Lung (tissue), 12 donors: ENCODE results near the gene SLC41A2. TPM values are rescaled to one million over a fixed set of nuclear protein-coding genes. Genes with fewer than 3 reads are reported as not detected.
A peak's percentile ranks its signal among the peaks of the same experiment; 100 is the strongest.

Experiments used
- ATAC-seq: fragments of 200-7000 bp; cut with Tn5 transposase; one replicate; pipeline ENCODE4 v1.9.1; 2020; ENCODE audit warnings: moderate number of reproducible peaks; ENCODE audit not compliant: insufficient read depth, low FRiP score
- DNase-seq, 3 donors: peaks; one replicate each; pipeline ENCODE4 v3.0.0-alpha.2; 2013 to 2017
- H3K27ac ChIP-seq, 2 donors: one replicate each; pipeline ENCODE4 v1.5.1; 2013; ENCODE audit warnings: mild to moderate bottlenecking in 2 of 2, moderate library complexity in 2 of 2, control low read depth in 1 of 2, inconsistent platforms in 1 of 2, low read depth in 1 of 2, low read length in 1 of 2
- H3K27me3 ChIP-seq, 3 donors: one replicate each; pipeline ENCODE4 v1.5.1; 2013; ENCODE audit warnings: low read length in 2 of 3; ENCODE audit not compliant: control insufficient read depth in 3 of 3, insufficient read depth in 3 of 3
- H3K36me3 ChIP-seq, 4 donors: one replicate each; pipeline ENCODE4 v1.5.1; 2013; ENCODE audit warnings: low read length in 4 of 4, mild to moderate bottlenecking in 1 of 4, moderate library complexity in 1 of 4; ENCODE audit not compliant: control insufficient read depth in 4 of 4, insufficient read depth in 4 of 4
- H3K4me1 ChIP-seq, 5 donors: one replicate each; pipeline ENCODE4 v1.5.1; 2013; ENCODE audit warnings: low read length in 5 of 5, mild to moderate bottlenecking in 2 of 5, moderate library complexity in 1 of 5; ENCODE audit not compliant: control insufficient read depth in 5 of 5, insufficient read depth in 5 of 5
- H3K4me3 ChIP-seq: one replicate; pipeline ENCODE4 v1.5.1; 2013; ENCODE audit warnings: mild to moderate bottlenecking, control low read depth, moderate library complexity
- H3K9ac ChIP-seq, 2 donors: one replicate each; pipeline ENCODE4 v1.5.1; 2013; ENCODE audit warnings: low read length in 2 of 2, control low read depth in 1 of 2; ENCODE audit not compliant: insufficient read depth in 1 of 2
- H3K9me3 ChIP-seq, 4 donors: one replicate each; pipeline ENCODE4 v1.5.1; 2013; ENCODE audit warnings: low read length in 3 of 4, mild to moderate bottlenecking in 1 of 4, moderate library complexity in 1 of 4; ENCODE audit not compliant: control insufficient read depth in 4 of 4, insufficient read depth in 3 of 4
- CTCF ChIP-seq: IDR thresholded peaks from 2 replicates; pipeline ENCODE4 v1.5.1; 2012; ENCODE audit warnings: mild to moderate bottlenecking; ENCODE audit errors: control extremely low read depth, extremely low read depth
- WGBS, 2 donors: extraction: QIAGEN DNeasy Blood & Tissue Kit; methylation state at CpG; one replicate each; pipeline ENCODE4 v1.1.7; 2013; 5-methylcytosine and 5-hydroxymethylcytosine counted together
- polyA plus RNA-seq, 2 donors: library from polyadenylated mRNA; stranded (reverse); fragments of 200-250 nt; gene quantifications; one replicate each; pipeline ENCODE4 v1.2.1, GENCODE V29; 2013
- total RNA-seq, 2 donors: library from RNA; depleted of rRNA in 1 of 2; stranded (reverse); fragments of >200 nt in 1 of 2; gene quantifications; one replicate each; pipeline ENCODE4 v1.2.1, GENCODE V29; 2014 to 2021
- donor health status: control.
- donor health status: control.
- donor health status: Bipolar disorder and iron deficiency.
- donor health status: healthy.
- donor health status: DM: yes; HTN: yes; CAD: no.

SLC41A2 gene
- total and polyA plus RNA-seq, 4 donors = 6.2 to 64.7 (median 24.7) TPM

- Histone ChIP-seq H3K27ac (peak overlapping the region in 1 of 2 donors; percentile 72), H3K9ac (peak overlapping the region in 1 of 2 donors; percentile 58), H3K27me3 (peaks cover 0 to 40% (median 15%) of the 10 kb centered on the region in 3 donors), H3K9me3 (no peaks in the 10 kb centered on the region), H3K36me3 (no peaks in the 10 kb centered on the region), H3K4me3 (no peak overlapping the region), H3K4me1 (peaks cover 0 to 25% (median 5%) of the 10 kb centered on the region in 5 donors)
- ATAC-seq (no peak), DNase-seq (peak in 1 of 3 donors; percentile 14)
- 53 to 55% methylated on average over 14 of the region's 14 CpGs for WGBS, 2 donors
- TF ChIP-seq CTCF = no peak
Observed at GRCh38 chr12:104958805-104959334, 780 bp upstream of the SLC41A2 start.

GRCh38 chr12:104957719-104958000 is 430 bp downstream of the SLC41A2 start:
- H3K9ac ChIP-seq = no peak overlapping the region
- peaks cover 0 to 43% (median 21%) of the 10 kb centered on the region in 3 donors for H3K27me3 ChIP-seq
- WGBS, 2 donors = 1% methylated on average over 19 to 31 of the region's 31 CpGs
- DNase-seq (peak in 1 of 3 donors; percentile 13), ATAC-seq (peak; percentile 7)
- H3K27ac ChIP-seq = peak overlapping the region in 1 of 2 donors; percentile 74
- H3K9me3 ChIP-seq = no peaks in the 10 kb centered on the region
- H3K36me3 ChIP-seq = no peaks in the 10 kb centered on the region
- peak overlapping the region; percentile 73 for H3K4me3 ChIP-seq
- no peak for TF ChIP-seq CTCF
- H3K4me1 ChIP-seq = peaks cover 0 to 25% (median 5%) of the 10 kb centered on the region in 5 donors

GRCh38 chr12:104956870-104957718 is 996 bp downstream of the SLC41A2 start:
- Histone ChIP-seq H3K9me3 (no peaks in the 10 kb centered on the region), H3K4me3 (peak overlapping the region; percentile 73), H3K9ac (no peak overlapping the region), H3K27ac (peak overlapping the region in 1 of 2 donors; percentile 74), H3K27me3 (peaks cover 0 to 45% (median 21%) of the 10 kb centered on the region in 3 donors), H3K4me1 (peaks cover 0 to 25% (median 5%) of the 10 kb centered on the region in 5 donors), H3K36me3 (no peaks in the 10 kb centered on the region)
- no peak for TF ChIP-seq CTCF
- no peak for ATAC-seq
- DNase-seq = peak in 2 of 3 donors; percentile 36 to 58
- WGBS, 2 donors = 37 to 40% methylated on average over 13 of the region's 13 CpGs
